CD4-positive, alpha-beta T cell (primary cell): ENCODE results near the gene PITPNM3. TPM values are rescaled to one million over a fixed set of nuclear protein-coding genes. Genes with fewer than 3 reads are reported as not detected.

Experiments
- ATAC-seq: fragments of 200-7000 bp; cut with Tn5 transposase; one replicate; pipeline ENCODE4 v1.10.0; 2022; ENCODE audit warnings: mild to moderate bottlenecking; ENCODE audit not compliant: poor library complexity
- CTCF ChIA-PET: fragments of 350-600 bp; sonication (Branson Sonifier 250); formaldehyde crosslinking; loops from one replicate; lab custom pipeline; 2021; ENCODE audit warnings: antibody characterized with exemption, inconsistent platforms; lab: Charles Lee
- POLR2A ChIA-PET: fragments of 350-600 bp; sonication (Branson Sonifier 250); formaldehyde crosslinking; loops from one replicate; lab custom pipeline; 2021; ENCODE audit warnings: antibody characterized with exemption, inconsistent platforms; lab: Charles Lee
- DNase-seq, 14 experiments: peaks; one replicate each; pipeline ENCODE4 v3.0.0-alpha.2; 2013 to 2020; ENCODE audit warnings: mixed read lengths in 2 of 14
- H3K27ac ChIP-seq, 2 donors: one replicate each; pipeline versions ENCODE4 v1.5.1 to v1.7.0; 2013; ENCODE audit warnings: low read length in 2 of 2, low read depth in 1 of 2, mild to moderate bottlenecking in 1 of 2
- H3K27me3 ChIP-seq, 2 experiments: 1 replicate in 1 of 2; 2 replicates in 1 of 2; pipeline versions ENCODE4 v1.6.1 to v1.7.0; 2013; ENCODE audit warnings: low read length in 2 of 2, control low read depth in 1 of 2, mild to moderate bottlenecking in 1 of 2, moderate library complexity in 1 of 2; ENCODE audit not compliant: insufficient read depth in 2 of 2, control insufficient read depth in 1 of 2
- H3K36me3 ChIP-seq: one replicate; pipeline ENCODE4 v1.6.1; 2013; ENCODE audit warnings: low read length, control low read depth; ENCODE audit not compliant: insufficient read depth
- H3K4me1 ChIP-seq: one replicate; pipeline ENCODE4 v1.6.1; 2013; ENCODE audit warnings: low read length, control low read depth; ENCODE audit not compliant: insufficient read depth
- H3K4me3 ChIP-seq: one replicate; pipeline ENCODE4 v1.5.1; 2013; ENCODE audit warnings: mild to moderate bottlenecking, low read length, moderate library complexity
- H3K9me3 ChIP-seq, 2 experiments: 1 replicate in 1 of 2; 2 replicates in 1 of 2; pipeline versions ENCODE4 v1.6.1 to v1.7.0; 2013; ENCODE audit warnings: low read length in 2 of 2, mild to moderate bottlenecking in 2 of 2, control low read depth in 1 of 2, moderate library complexity in 1 of 2; ENCODE audit not compliant: control insufficient read depth in 1 of 2, insufficient read depth in 1 of 2
- H3K27ac Mint-ChIP-seq: one replicate; pipeline ENCODE4 v1.8.0; 2020; ENCODE audit warnings: mixed read lengths
- H3K27me3 Mint-ChIP-seq: one replicate; pipeline ENCODE4 v1.8.0; 2021; ENCODE audit warnings: mixed read lengths
- H3K36me3 Mint-ChIP-seq: one replicate; pipeline ENCODE4 v1.8.0; 2021; ENCODE audit warnings: low read depth, mixed read lengths
- H3K4me1 Mint-ChIP-seq: one replicate; pipeline ENCODE4 v1.8.0; 2021; ENCODE audit warnings: low read depth, mixed read lengths
- H3K4me3 Mint-ChIP-seq: one replicate; pipeline ENCODE4 v1.8.0; 2020; ENCODE audit warnings: mild to moderate bottlenecking, mixed read lengths
- H3K9me3 Mint-ChIP-seq: one replicate; pipeline ENCODE4 v1.8.0; 2020; ENCODE audit warnings: mixed read lengths
- intact Hi-C, 2 experiments: fragments of 100-400 bp; cut with DNase I in 1 of 2; cut with micrococcal nuclease in 1 of 2; formaldehyde crosslinking; loops; one replicate each; pipeline versions ENCODE4 v1.15.1 to v1.9.0; 2023 to 2025; cut with DNase I, micrococcal nuclease
- total RNA-seq, 174 experiments: library from RNA in 2 of 174; stranded (reverse) in 2 of 174; gene quantifications; one replicate each; pipeline ENCODE4 v1.2.3 and lab custom pipeline; 2021 to 2026
- TF ChIP-seq, protein P1 (sequence below): fragments of 200-600 bp; IDR thresholded peaks from one replicate; pipeline ENCODE4 v1.8.0; 2022; ENCODE audit warnings: antibody characterized with exemption, mild to moderate bottlenecking

PITPNM3 gene
- total RNA-seq, 2 experiments from 2014 or later: 0.34 to 0.41 TPM

DNA sequence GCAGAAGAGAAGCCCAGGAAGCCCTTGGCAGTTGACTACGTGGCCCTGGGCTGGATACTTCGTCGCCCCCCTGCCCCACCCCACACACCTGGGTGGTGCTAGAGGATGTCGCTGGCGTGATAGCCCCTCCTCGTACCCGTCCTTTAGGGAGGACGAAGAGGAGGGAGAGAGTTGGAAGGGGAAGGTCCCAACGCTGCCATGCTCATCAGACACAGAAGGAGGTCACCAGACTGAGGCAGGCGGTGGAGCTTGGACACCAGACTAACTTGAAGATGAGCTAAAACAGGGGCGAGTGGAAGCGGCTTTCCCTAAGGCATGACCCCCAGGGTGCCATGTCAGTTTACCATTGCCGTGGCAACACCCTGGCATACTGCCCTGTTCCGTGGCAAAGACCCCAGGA lies 132.4 kb downstream of the PITPNM3 start:
- intact Hi-C loops: loop anchor here (5.0 to 10.0 kb wide), 3 partner anchors 979 to 1179 kb away; no protein-coding TSS in a partner anchor
- no peaks in the 10 kb centered on the region for H3K36me3 Mint-ChIP-seq
- H3K9me3 Mint-ChIP-seq: no peaks in the 10 kb centered on the region
- no peak overlapping the region for H3K4me3 Mint-ChIP-seq
- H3K27ac ChIP-seq: no peak overlapping the region
- H3K36me3 ChIP-seq: no peaks in the 10 kb centered on the region
- H3K9me3 ChIP-seq: no peaks in the 10 kb centered on the region
- H3K27ac Mint-ChIP-seq: no peak overlapping the region
- peaks cover 31% of the 10 kb centered on the region for H3K27me3 Mint-ChIP-seq
- POLR2A ChIA-PET: no interaction called here
- TF ChIP-seq, protein P1, sequence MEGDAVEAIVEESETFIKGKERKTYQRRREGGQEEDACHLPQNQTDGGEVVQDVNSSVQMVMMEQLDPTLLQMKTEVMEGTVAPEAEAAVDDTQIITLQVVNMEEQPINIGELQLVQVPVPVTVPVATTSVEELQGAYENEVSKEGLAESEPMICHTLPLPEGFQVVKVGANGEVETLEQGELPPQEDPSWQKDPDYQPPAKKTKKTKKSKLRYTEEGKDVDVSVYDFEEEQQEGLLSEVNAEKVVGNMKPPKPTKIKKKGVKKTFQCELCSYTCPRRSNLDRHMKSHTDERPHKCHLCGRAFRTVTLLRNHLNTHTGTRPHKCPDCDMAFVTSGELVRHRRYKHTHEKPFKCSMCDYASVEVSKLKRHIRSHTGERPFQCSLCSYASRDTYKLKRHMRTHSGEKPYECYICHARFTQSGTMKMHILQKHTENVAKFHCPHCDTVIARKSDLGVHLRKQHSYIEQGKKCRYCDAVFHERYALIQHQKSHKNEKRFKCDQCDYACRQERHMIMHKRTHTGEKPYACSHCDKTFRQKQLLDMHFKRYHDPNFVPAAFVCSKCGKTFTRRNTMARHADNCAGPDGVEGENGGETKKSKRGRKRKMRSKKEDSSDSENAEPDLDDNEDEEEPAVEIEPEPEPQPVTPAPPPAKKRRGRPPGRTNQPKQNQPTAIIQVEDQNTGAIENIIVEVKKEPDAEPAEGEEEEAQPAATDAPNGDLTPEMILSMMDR: no peak
- ATAC-seq (no peak), DNase-seq (no peak)
- peaks cover 0 to 5% of the 10 kb centered on the region in 2 experiments for H3K27me3 ChIP-seq
- CTCF ChIA-PET: interaction anchor here (2.7 kb wide), 1 partner anchor 12 kb away, joined by 7 read pairs; no protein-coding TSS in a partner anchor
- no peak overlapping the region for H3K4me3 ChIP-seq
- peaks cover 27% of the 10 kb centered on the region for H3K4me1 ChIP-seq
- H3K4me1 Mint-ChIP-seq: peaks cover 16% of the 10 kb centered on the region

DNA sequence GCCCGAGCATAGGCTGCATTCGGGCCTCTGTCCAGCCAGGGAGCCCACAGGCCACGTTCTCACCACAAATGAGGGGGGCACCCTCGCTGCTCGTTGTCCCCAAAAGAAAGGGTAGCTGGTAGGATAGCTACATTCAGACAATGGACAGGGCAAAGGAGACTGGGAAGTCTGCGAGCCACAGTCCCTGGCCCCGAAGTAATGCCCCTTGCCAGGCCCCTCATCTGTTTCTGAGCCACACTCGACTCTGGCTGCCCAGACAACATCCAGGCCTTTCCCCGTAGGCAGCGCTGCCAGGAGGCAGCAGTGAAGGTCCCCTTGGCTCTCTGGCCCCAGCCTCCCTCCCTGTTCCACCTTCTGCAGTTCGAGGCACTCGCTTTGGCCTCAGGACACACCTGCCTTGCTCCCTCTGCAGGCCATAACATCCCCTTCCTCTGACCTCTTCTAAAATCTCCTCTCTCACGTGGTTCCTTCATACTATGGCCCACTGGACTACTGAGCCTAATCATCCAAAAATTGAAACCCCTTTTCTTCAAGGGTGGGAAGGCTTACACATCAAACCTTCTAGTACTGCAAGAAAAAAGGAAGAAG lies 133.6 kb downstream of the PITPNM3 start:
- Histone ChIP-seq H3K36me3 (no peaks in the 10 kb centered on the region), H3K9me3 (no peaks in the 10 kb centered on the region), H3K4me3 (no peak overlapping the region), H3K27me3 (peaks cover 0 to 5% of the 10 kb centered on the region in 2 experiments), H3K27ac (no peak overlapping the region), H3K4me1 (peaks cover 20% of the 10 kb centered on the region)
- Mint-ChIP-seq H3K4me3 (no peak overlapping the region), H3K9me3 (no peaks in the 10 kb centered on the region), H3K36me3 (no peaks in the 10 kb centered on the region), H3K4me1 (peaks cover 10% of the 10 kb centered on the region), H3K27me3 (peaks cover 35% of the 10 kb centered on the region), H3K27ac (no peak overlapping the region)
- DNase-seq (no peak), ATAC-seq (no peak)
- CTCF ChIA-PET: interaction anchor here (1.7 to 2.7 kb wide), 2 partner anchors 13 to 14 kb away, joined by 4 to 7 read pairs; no protein-coding TSS in a partner anchor
- TF ChIP-seq, protein P1: no peak
- intact Hi-C loops: loop anchor here (1.0 to 10.0 kb wide), 5 partner anchors 830 to 1178 kb away; no protein-coding TSS in a partner anchor
- POLR2A ChIA-PET: no interaction called here

- CTCF ChIA-PET: interaction anchor here (1.7 kb wide), 1 partner anchor 15 kb away, joined by 4 read pairs; no protein-coding TSS in a partner anchor
- ATAC-seq (peak; percentile 62), DNase-seq (peak; percentile 46 to 83 (median 65))
- Histone ChIP-seq H3K36me3 (no peaks in the 10 kb centered on the region), H3K4me3 (no peak overlapping the region), H3K27me3 (peaks cover 0 to 5% of the 10 kb centered on the region in 2 experiments), H3K9me3 (no peaks in the 10 kb centered on the region), H3K27ac (no peak overlapping the region), H3K4me1 (peaks cover 15% of the 10 kb centered on the region)
- intact Hi-C loops: loop anchor here (1.0 to 10.0 kb wide), 5 partner anchors 830 to 1177 kb away; no protein-coding TSS in a partner anchor
- Mint-ChIP-seq H3K4me1 (peaks cover 2% of the 10 kb centered on the region), H3K4me3 (no peak overlapping the region), H3K27me3 (peaks cover 36% of the 10 kb centered on the region), H3K36me3 (no peaks in the 10 kb centered on the region), H3K9me3 (no peaks in the 10 kb centered on the region), H3K27ac (no peak overlapping the region)
- POLR2A ChIA-PET: no interaction called here
- TF ChIP-seq, protein P1: peak; percentile 81
Observed at GRCh38 chr17:6421700-6422604, 134.4 kb downstream of the PITPNM3 start.
